ENCODE measurements around the gene VMA21. TPM values are rescaled to one million over a fixed set of nuclear protein-coding genes. Genes with fewer than 3 reads are reported as not detected.
A peak's percentile ranks its signal among the peaks of the same experiment; 100 is the strongest.

Gene VMA21, protein sequence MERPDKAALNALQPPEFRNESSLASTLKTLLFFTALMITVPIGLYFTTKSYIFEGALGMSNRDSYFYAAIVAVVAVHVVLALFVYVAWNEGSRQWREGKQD
- 10 to 100 TPM; 16.9 to 22.3 (median 19.7) TPM for polyA plus RNA-seq (ENCODE audit: insufficient read depth in 1 of 5, insufficient read length in 5 of 5, low replicate concordance in 1 of 5)
- long read RNA-seq, donor 1, full-length matches to known transcripts: 11 of 11 reads
- long read RNA-seq, donor 1, partial matches to known transcripts: 0 of 11 reads
- long read RNA-seq, donor 1, other reads (novel, unspliced or antisense): 0 of 11 reads
- long read RNA-seq, donor 2, full-length matches to known transcripts: 6 of 6 reads
- long read RNA-seq, donor 2, partial matches to known transcripts: 0 of 6 reads
- long read RNA-seq, donor 2, other reads (novel, unspliced or antisense): 0 of 6 reads
- long read RNA-seq, donor 3, full-length matches to known transcripts: 3 of 3 reads
- long read RNA-seq, donor 3, partial matches to known transcripts: 0 of 3 reads
- long read RNA-seq, donor 3, other reads (novel, unspliced or antisense): 0 of 3 reads
- long read RNA-seq, donor 4, full-length matches to known transcripts: 4 of 4 reads
- long read RNA-seq, donor 4, partial matches to known transcripts: 0 of 4 reads
- long read RNA-seq, donor 4, other reads (novel, unspliced or antisense): 0 of 4 reads
- long read RNA-seq, donor 5, full-length matches to known transcripts: 10 of 10 reads
- long read RNA-seq, donor 5, partial matches to known transcripts: 0 of 10 reads
- long read RNA-seq, donor 5, other reads (novel, unspliced or antisense): 0 of 10 reads
- long read RNA-seq, donor 6, full-length matches to known transcripts: 15 of 15 reads
- long read RNA-seq, donor 6, partial matches to known transcripts: 0 of 15 reads
- long read RNA-seq, donor 6, other reads (novel, unspliced or antisense): 0 of 15 reads
- long read RNA-seq, donor 7, full-length matches to known transcripts: 6 of 6 reads
- long read RNA-seq, donor 7, partial matches to known transcripts: 0 of 6 reads
- long read RNA-seq, donor 7, other reads (novel, unspliced or antisense): 0 of 6 reads
- long read RNA-seq, donor 8, full-length matches to known transcripts: 8 of 8 reads
- long read RNA-seq, donor 8, partial matches to known transcripts: 0 of 8 reads
- long read RNA-seq, donor 8, other reads (novel, unspliced or antisense): 0 of 8 reads

DNA sequence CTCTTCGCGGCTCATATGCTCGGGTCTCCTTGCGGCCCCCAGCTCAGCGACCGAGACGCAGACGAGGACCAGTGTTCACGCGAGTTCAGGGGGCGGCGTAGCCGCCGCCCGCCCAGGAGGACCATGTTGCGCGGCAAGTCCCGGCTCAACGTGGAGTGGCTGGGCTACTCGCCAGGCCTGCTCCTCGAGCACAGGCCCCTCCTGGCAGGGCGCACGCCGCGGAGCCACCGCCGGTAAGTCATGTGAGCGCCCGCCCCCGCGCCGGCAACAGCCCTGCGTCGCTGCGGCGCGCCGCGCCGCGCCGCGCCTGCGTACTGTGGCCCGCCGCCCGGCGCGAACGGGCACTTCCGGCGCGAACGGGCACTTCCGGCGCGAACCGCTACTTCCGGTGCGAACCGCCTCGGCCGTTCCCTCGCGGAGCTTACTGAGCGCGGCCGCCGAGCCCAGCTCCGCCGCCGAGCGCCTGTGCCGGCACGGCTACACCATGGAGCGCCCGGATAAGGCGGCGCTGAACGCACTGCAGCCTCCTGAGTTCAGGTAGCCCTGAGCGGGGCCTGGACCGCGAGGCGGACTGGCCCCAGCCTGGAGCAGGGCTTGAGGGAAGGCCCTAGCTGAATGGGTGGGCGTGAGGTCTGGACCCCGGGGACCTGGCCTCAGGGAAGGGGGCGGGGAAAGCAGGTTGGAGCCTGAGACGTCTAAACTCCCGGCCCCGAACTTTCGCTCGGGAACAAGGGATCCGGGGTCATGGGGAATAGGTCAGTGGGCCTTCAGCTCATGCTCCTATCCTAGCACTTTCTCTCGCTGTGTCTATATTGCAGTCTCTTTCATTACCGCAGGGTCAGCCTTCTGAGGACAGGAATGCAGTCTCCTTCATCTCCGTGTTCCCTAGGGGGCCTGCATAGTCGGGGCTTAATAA, at the start of gene VMA21:
Gene VMA21 (plus strand): TSS at position 382 of the 916 bp plus-strand sequence. CDS start 103 bp downstream, at position 485.
- DNase-seq: peak; percentile 80 to 83

DNA sequence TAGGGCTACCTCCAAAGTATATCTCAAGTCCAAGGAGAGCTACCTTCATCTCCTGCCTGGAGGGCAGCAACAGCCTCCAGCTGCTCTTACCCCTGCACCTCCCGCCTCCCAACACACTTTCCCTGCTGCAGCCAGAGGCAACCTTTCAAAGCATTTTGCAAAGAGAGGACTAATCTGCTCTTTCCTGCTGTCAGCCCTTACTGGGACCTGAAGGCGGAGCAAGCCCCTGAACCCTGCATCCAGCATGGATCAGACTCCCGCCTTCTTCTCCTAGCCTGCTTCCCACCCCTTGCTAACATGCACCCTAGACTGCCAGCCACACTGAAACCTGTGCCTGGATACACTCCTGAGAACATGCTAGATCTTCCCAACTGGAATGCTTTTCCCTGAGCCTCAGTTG, 37.7 kb upstream of the VMA21 start:
- no peak for DNase-seq

DNA sequence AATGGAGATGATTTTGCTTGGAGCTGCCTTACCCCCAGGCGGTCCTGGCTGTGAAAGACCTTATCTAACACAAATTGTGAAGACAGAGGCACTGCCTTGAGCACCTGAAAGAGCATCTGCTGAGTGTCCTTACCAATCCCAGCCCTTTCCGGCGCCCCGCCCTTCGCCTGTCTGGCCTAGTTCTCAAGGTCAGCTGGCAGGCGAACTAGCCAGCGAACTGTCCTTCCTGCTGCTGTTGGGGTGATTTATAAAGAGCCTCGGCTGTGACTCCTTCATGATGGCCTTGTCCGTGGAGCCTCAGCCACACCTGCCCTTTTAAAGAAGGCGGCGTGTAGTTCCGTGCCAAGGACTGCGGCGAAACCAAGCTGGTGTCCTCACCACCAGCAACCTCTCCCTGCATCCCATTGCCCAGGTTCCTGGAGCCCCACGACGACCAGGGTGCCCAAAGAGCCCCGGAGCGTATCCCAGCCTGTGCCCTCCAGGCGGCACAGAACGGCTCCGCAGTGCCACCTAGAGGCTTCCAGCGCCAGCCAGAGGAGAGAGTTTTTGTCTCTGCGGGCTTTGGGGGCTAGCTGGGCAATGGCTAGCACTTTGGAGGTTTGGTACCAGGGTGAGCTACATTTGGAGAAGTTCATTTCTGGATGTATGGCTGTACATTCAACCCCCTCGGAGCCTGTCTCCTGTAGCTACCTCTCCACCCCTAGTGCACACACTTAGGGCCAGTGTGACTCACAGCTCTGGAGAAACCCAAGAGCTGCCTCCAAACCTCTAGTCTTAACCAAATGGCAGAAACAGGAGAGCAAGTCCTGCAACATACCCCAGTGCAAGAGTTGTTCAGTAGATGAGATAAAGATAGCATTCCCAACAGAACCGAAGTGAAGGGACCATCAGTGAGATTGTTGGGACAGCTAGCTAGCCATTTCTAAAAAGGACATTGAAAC, 36.8 kb upstream of the VMA21 start:
- no peak for DNase-seq

DNA sequence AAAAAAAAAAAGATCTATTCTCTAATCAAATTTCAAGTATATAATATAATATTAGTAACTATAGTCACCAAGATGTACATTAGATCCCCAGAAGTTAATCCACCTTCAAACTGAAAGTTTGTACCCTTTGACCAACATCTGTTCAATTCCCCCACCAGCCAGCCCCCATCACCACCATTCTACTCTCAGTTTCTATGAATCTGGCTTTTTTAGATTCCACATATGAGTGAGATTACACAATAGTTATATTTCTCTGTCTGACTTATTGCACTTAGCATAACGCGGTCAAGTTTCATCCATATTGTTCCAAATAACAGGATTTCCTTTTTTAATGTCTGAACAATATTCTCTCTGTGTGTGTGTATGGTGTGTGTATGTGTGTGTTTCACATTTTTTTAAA, 33.7 kb upstream of the VMA21 start:
- DNase-seq: no peak

DNA sequence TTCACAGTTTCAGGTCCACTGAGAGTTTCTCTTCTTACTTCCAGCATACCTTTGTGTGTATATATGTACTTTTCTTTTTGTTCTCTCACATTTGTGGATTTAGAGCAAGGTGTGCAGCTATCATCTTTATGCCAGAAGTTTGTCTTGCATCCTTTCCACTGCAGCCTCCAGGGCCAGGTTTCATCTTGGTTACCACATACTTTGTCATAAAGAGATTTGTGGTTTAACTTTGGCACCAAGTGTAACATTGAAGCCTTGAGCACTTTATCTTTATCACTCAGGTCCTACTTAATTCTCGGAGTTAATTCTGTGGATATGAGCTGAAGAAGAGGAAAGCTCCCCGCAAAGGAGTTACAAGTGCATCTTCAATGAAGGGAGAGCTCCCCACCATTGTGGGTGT, 31.4 kb upstream of the VMA21 start:
- no peak for DNase-seq

DNA sequence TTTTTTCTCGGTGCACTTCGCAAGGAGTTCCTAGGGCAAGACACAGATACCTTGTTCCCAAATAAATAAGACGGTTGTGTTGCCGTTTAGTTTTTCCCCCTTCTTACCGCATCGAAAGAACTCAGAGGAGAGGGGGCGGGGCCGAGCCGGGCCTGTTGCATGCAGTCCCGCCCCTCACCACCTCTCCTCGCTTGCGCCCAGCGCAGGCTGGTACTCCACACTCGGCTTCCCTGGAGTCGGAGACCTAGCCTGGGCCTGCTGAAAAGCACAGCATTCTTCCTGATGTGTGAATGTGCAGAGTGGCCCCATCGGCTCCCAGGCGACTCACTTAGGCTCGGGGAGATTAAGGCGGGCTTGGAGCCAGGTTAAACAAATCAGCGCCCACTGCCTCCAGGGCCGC, 26.1 kb upstream of the VMA21 start:
- DNase-seq: no peak

DNA sequence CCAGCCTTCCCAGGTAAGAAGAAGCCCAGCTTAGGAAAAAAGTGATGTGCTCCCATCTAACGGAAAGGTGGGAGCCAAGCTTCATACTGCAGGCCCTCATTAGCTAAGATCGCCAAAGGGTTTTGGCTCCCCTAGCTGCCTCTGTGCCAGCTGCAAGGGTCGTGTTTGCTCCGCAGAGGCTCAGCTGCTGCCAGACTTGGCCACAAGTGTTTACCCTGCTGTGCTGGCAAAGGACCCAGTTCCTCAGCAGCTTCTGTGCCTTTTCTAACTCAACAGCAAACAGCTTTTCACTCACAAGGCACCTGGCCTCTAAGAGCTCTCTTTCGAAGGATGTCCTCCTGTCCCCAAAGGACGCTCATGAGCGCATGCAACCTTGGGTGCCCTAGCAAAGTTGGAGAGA, 12.2 kb upstream of the VMA21 start:
- no peak for DNase-seq

DNA sequence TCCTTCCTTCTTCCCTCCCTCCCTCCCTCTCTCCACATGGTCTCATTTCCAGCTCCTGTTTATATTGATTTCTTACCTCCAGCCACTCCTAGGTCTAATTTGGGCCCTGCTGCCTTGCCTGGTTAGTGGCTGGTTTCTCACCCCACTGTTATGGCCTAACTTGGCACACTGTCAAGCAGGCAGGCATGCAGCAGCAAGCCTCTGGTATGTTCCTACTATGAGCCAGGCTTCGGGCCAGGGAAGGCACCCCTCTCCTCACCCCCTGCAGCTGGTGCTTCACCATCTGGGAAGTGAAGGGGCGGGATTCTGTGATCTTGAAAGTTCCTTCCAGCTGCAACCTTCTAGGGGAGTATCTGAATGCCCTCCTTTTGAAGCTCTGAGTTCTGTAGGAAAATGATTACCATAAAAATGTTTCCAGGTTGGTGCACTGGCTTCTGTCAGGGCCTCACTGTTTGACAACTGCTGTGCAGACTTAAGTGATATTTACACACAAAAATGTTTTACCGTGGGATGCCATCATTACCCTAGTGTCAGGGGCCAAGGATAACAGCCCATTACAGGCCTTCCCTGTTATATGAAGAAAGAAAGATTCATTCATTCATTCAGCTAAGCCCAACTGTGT, 10.1 kb upstream of the VMA21 start:
- DNase-seq: no peak

DNA sequence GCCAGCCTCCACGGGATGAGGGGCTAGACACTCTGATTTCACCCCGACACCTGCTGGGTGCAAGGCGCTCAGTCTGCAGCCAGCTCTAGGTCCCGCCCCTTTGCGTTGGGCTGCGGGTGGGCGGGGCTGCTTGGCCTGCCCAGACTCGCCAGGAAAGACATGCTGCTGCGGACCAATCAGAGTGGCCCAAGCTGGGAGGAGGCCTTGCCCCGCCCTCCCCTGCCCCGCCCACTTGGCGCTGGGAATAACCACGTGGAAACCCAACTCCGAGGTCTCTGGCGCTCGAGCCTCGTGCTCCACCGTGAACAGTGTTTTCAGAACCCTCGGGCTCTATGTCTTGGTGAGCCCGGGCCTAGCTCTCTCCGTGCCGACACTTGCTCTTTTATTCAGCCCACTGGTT, 5.3 kb upstream of the VMA21 start:
- no peak for DNase-seq

DNA sequence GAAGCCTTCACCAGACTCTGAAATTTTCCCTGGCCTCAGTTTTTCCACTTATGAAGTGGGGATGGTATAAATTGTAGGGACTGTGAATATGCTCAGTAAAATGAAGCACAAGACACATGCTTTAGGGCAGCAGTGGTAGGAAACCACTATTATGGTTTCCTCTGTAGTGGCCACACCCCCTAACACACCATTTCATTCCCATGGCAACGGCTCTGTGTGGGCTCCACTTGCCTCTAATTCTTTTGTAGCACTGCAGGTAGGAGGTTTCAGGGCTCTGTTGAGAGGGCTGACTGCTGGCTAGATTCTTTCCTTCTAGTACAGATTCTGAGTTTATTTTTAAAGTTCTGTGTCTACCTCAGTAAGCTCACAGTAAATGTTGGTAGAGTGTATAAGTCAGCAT, 3.5 kb upstream of the VMA21 start:
- no peak for DNase-seq

DNA sequence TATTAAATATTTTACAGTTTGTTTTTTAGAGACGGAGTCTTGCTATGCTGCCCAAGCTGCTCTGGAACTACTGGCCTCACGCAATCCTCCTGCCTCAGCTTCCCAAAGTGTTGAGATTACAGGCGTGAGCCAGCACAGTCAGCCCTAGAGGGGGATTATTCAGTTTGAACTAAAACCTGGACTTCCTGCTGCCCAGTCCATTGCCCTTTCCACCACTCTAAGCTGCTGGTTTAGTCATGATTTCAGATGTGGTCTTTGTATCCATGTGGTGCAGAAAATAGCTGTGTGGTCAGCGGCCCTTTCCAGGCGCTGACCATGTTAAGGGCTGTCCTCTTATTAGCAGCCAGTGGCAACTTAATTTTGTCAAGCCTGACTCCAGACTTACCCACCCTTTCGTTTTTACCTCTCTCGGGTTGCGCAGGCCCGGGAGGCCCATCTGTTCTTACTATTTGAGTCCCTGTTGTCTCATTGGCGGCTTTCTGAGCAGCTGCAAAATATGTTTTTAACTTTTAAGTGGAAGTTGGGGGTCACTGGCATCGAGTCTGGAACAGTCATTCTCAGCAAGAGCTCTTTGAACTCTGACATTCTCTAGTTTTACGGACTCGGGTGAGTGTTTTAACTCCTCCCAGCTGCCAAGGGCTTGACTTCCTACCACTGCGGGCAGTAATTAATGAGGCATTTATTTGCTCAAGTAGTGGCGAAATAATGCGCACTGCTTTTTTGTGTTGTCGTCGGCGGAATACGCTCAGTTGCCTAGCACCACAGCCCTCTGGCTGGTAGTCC, 773 bp upstream of the VMA21 start:
- no peak for DNase-seq

DNA sequence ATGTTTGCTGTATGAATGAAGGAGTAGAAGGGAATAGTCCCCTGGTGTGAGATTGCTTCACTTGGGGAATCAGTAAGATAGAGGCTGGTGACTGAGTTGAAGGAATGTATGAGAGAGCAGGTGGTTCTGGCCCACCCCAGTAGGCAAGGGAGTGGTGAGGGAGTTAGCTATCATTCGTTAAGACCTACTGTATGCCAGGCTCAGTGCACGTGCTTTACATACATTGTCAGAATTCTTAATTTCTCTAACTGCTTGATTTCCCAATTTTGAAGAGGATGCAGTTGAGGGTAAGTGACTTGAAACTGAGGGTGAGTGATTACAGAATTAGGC, 700 bp downstream of the VMA21 start:
- DNase-seq: no peak

DNA sequence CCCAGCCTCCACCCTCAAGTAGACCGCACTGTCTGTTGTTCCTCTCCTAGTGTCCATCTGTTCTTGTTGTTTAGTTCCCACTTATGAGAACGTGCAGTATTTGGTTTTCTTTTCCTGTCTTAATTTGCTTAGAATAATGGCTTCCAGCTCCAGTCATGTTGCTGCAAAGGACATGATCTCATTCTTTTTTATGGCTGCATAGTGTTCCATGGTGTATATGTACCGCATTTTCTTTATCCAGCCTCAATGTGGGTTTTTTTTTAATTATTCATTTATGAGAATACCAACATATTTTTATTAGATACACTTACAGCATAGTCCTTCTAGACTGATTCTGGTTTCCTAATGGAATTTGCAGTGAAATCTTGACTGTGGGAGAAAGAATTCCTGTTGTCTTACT, 1.3 kb downstream of the VMA21 start:
- no peak for DNase-seq

DNA sequence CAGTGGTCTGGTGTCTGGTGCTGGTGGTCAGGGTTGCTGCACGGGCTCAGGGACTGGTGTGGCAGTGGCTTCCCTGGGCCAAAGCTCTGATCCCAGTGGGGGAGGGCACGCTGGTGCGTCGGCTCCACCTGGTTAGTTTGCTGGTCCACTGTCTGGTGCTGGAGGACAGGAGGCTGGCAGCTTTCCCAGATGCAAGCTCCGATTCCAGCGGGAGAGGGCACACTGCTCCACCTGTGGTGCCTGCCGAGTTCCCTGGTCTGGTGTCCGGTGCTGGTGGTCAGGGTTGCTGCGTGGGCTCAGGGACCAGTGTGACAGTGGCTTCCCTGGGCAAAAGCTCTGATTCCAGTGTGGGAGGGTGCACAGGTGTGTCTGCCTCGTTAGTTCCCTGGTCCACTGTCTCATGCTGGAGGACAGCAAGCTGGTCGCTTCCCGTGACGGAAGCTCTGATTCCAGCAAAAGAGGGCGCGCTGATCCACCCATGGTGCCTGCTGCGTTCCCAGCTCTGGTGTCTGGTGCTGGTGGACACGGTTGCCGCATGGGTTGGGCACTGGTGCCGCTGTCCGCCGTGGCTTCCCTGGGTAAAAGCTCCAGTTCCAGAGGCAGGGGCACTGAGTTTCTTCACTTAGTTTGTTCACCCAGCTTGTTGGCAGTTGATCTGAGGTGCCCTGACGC, 5.8 kb downstream of the VMA21 start:
- no peak for DNase-seq

DNA sequence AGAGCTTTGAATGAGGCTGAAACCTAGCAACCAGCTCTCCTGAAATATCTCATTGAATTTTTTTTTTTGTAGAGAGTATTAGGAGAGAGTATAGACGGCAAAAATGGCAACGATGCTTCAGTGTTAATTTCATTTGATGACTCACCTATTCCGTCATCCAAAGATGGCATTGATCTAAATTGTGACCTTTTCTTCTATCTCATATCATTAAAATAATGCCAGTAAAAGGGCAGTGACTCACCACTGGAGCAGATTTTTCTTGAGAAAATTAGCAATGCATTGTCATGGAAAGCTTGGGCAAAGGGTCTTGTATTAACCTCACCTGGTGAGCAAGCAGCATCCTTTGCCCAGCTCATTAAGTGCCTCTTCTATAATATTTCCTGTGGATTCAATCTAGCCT, 19.6 kb downstream of the VMA21 start:
- DNase-seq: no peak

DNA sequence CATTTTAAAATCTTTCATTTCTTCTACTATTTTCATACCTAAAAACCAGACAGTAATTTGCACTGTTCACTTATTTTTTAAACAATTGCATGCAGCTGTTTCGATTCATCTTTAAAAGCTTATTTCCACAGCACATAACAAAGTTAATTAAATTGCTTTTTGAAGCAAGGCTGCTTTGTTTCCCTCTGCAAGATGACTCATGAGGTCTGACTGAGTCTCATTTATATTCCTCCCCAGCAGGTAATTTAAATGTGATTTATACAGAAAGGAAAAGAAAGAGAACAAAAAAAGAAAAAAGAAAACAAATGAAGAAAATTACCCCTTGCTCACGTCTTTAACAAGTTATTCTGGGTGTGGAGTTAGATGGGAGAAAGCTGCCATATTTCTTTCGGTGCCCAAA, 22.8 kb downstream of the VMA21 start:
- no peak for DNase-seq

DNA sequence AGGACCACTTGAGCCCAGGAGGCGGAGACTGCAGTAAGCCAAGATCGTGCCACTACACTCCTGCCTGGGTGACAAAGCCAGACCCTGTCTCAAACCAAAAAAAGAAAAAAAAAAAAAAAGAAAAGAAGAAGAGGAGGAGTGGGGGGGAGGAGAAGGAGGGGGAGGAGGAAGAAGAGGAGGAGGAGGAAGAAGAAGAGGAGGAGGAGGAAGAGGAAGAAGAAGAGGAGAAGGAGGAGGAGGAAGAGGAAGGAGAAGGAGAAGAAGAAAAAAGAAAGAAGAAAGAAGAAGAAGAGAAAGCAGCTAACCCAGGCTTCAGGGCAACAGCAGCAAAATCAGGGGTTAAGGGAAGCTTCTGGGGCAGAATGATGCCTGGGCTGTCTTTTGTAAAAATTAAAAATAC, 27.5 kb downstream of the VMA21 start:
- no peak for DNase-seq

DNA sequence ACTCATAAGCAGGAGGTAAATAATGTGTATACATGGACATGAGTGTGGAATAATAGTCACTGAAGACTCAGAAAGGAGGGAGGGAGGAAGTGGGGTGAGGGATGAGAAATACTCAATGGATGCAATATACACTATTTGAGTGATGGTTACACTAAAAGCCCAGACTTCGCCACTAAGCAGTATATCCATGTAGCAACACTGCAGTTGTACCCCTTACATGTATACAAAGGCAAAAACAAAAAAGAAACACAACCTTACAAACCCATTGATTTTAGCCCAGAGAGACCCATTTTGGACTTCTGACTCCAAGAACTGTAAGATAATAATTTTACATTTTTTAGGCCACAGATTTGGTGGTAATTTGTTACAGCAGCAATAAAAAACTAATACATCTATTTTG, 51.5 kb downstream of the VMA21 start:
- DNase-seq: no peak
